CD1c-positive myeloid dendritic cell (primary cell): ENCODE measurements around the gene ZNF331.

ENCODE experiments used
- DNase-seq: peaks from one replicate; pipeline ENCODE4 v3.0.0-alpha.2; 2016; ENCODE audit errors: extremely low spot score

The ZNF331 gene

GRCh38 chr19:53571339-53571738 is 33.4 kb downstream of the ZNF331 start:
- no peak for DNase-seq

GRCh38 chr19:53576941-53577653 is 39.2 kb downstream of the ZNF331 start:
- no peak for DNase-seq

GRCh38 chr19:53577968-53578367 is 40.0 kb downstream of the ZNF331 start:
- no peak for DNase-seq

GRCh38 chr19:53579518-53579917 is 41.6 kb downstream of the ZNF331 start:
- no peak for DNase-seq

GRCh38 chr19:53580871-53581835 is 43.2 kb downstream of the ZNF331 start:
- no peak for DNase-seq

GRCh38 chr19:53581871-53582279 is 43.9 kb downstream of the ZNF331 start:
- no peak for DNase-seq

GRCh38 chr19:53583181-53583580 is 45.2 kb downstream of the ZNF331 start:
- DNase-seq = no peak

- DNase-seq = no peak
Measured at GRCh38 chr19:53586277-53586691, 48.3 kb downstream of the ZNF331 start.

GRCh38 chr19:53594811-53595509 is 57.0 kb downstream of the ZNF331 start:
- DNase-seq = no peak

- no peak for DNase-seq
Measured at GRCh38 chr19:53595510-53595867, 57.5 kb downstream of the ZNF331 start.

GRCh38 chr19:53596056-53596455 is 58.1 kb downstream of the ZNF331 start:
- no peak for DNase-seq

- DNase-seq = no peak
Measured at GRCh38 chr19:53597023-53597422, 59.1 kb downstream of the ZNF331 start.

- no peak for DNase-seq
Measured at GRCh38 chr19:53598361-53598760, 60.4 kb downstream of the ZNF331 start.

- DNase-seq = no peak
Measured at GRCh38 chr19:53600217-53600616, 62.3 kb downstream of the ZNF331 start.

GRCh38 chr19:53606031-53606430 is 68.1 kb downstream of the ZNF331 start:
- no peak for DNase-seq

GRCh38 chr19:53608381-53608780 is 70.4 kb downstream of the ZNF331 start:
- DNase-seq = no peak

GRCh38 chr19:53612762-53613526 is 75.0 kb downstream of the ZNF331 start:
- DNase-seq = no peak

GRCh38 chr19:53621885-53622740 is 84.2 kb downstream of the ZNF331 start:
- no peak for DNase-seq

- no peak for DNase-seq
Measured at GRCh38 chr19:53624771-53625545, 87.0 kb downstream of the ZNF331 start.

GRCh38 chr19:53626486-53626885 is 88.5 kb downstream of the ZNF331 start:
- DNase-seq = no peak
